IMR-90 (cell line): Measurements from ENCODE around the gene COX6A2. TPM values are rescaled to one million over a fixed set of nuclear protein-coding genes. Genes with fewer than 3 reads are reported as not detected.

Source experiments
- ATAC-seq: fragments of 200-7000 bp; cut with Tn5 transposase; 2 replicates; pipeline ENCODE4 v1.9.1; 2020; ENCODE audit warnings: low read depth, mild to moderate bottlenecking, moderate library complexity
- BruUV-seq: library from RNA; stranded (reverse); fragments of 400-500 nt; replicated peaks from 2 replicates; lab custom pipeline; 2021; lab: Mats Ljungman, UMichigan
- CTCF ChIA-PET: fragments of 300-600 bp; formaldehyde crosslinking; extraction: SDS; loops from one replicate; lab custom pipeline; 2021; ENCODE audit warnings: antibody characterized with exemption; lab: Yijun Ruan, JAX
- POLR2A ChIA-PET: fragments of 300-600 bp; sonication (Branson Sonifier 250); formaldehyde crosslinking; loops from one replicate; lab custom pipeline; 2022; ENCODE audit warnings: antibody characterized with exemption; ENCODE audit not compliant: unreplicated experiment; lab: Charles Lee
- DNase-seq: peaks from one replicate; pipeline ENCODE4 v3.0.0; 2013
- H2AFZ ChIP-seq: replicated peaks from 2 replicates; pipeline ENCODE3; 2013; ENCODE audit warnings: low read length, mild to moderate bottlenecking; ENCODE audit not compliant: poor library complexity
- H2AK5ac ChIP-seq: 2 replicates; pipeline ENCODE4 v1.6.1; 2013; ENCODE audit warnings: low read depth, low read length, inconsistent platforms
- H2AK9ac ChIP-seq: replicated peaks from 2 replicates; pipeline ENCODE3; 2013; ENCODE audit warnings: mild to moderate bottlenecking, low read depth, low read length, moderate library complexity; ENCODE audit not compliant: poor library complexity
- H2BK120ac ChIP-seq: 2 replicates; pipeline ENCODE4 v1.6.1; 2013; ENCODE audit warnings: low read depth, low read length, inconsistent platforms
- H2BK15ac ChIP-seq: 3 replicates; pipeline ENCODE4 v1.6.1; 2013; ENCODE audit warnings: low read depth, low read length, inconsistent platforms
- H2BK20ac ChIP-seq: 2 replicates; pipeline ENCODE4 v1.6.1; 2013; ENCODE audit warnings: low read depth, mild to moderate bottlenecking, inconsistent platforms, low read length, moderate library complexity
- H2BK5ac ChIP-seq: 2 replicates; pipeline ENCODE4 v1.6.1; 2013; ENCODE audit warnings: mild to moderate bottlenecking, low read depth, low read length, inconsistent platforms; ENCODE audit not compliant: poor library complexity, severe bottlenecking
- H3K14ac ChIP-seq: replicated peaks from 2 replicates; pipeline ENCODE4 v1.6.1; 2013; ENCODE audit warnings: low read depth, low read length, inconsistent platforms
- H3K18ac ChIP-seq: 2 replicates; pipeline ENCODE4 v1.6.1; 2013; ENCODE audit warnings: low read depth, low read length, control low read depth
- H3K23ac ChIP-seq: 2 replicates; pipeline ENCODE4 v1.6.1; 2013; ENCODE audit warnings: low read depth, low read length, inconsistent platforms
- H3K27ac ChIP-seq: 2 replicates; pipeline ENCODE4 v1.5.1; 2013; ENCODE audit warnings: mild to moderate bottlenecking, control low read depth, low read length; ENCODE audit not compliant: insufficient read depth
- H3K27me3 ChIP-seq: 2 replicates; pipeline ENCODE4 v1.6.1; 2013; ENCODE audit warnings: low read length; ENCODE audit not compliant: control insufficient read depth, insufficient read depth
- H3K36me3 ChIP-seq: 2 replicates; pipeline ENCODE4 v1.6.1; 2013; ENCODE audit warnings: low read length, mixed read lengths; ENCODE audit not compliant: control insufficient read depth, insufficient read depth
- H3K4ac ChIP-seq: 2 replicates; pipeline ENCODE4 v1.6.1; 2013; ENCODE audit warnings: low read depth, low read length, inconsistent platforms
- H3K4me1 ChIP-seq: 2 replicates; pipeline ENCODE4 v1.6.1; 2013; ENCODE audit warnings: low read length, mixed read lengths; ENCODE audit not compliant: control insufficient read depth, insufficient read depth
- H3K4me2 ChIP-seq: 2 replicates; pipeline ENCODE4 v1.6.1; 2013; ENCODE audit warnings: low read depth, mild to moderate bottlenecking, control low read depth, low read length, moderate library complexity
- H3K4me3 ChIP-seq: 2 replicates; pipeline ENCODE4 v1.5.1; 2013; ENCODE audit warnings: low read depth, mild to moderate bottlenecking, control low read depth, low read length, moderate library complexity; ENCODE audit not compliant: insufficient read depth
- H3K56ac ChIP-seq: 2 replicates; pipeline ENCODE4 v1.6.1; 2013; ENCODE audit warnings: low read length, inconsistent platforms; ENCODE audit not compliant: insufficient read depth; ENCODE audit errors: extremely low read depth
- H3K79me1 ChIP-seq, 2 experiments: 2 replicates each; pipeline ENCODE4 v1.6.1; 2013; ENCODE audit warnings: low read length in 2 of 2, inconsistent platforms in 1 of 2, low read depth in 1 of 2
- H3K9ac ChIP-seq: 2 replicates; pipeline ENCODE4 v1.6.1; 2013; ENCODE audit warnings: low read depth, low read length, control low read depth
- H3K9me1 ChIP-seq: 2 replicates; pipeline ENCODE4 v1.6.1; 2013; ENCODE audit warnings: low read length, inconsistent platforms; ENCODE audit not compliant: insufficient read depth
- H3K9me3 ChIP-seq: 2 replicates; pipeline ENCODE4 v1.6.1; 2013; ENCODE audit warnings: low read length; ENCODE audit not compliant: control insufficient read depth, insufficient read depth
- H4K20me1 ChIP-seq: 2 replicates; pipeline ENCODE4 v1.6.1; 2013; ENCODE audit warnings: low read length, inconsistent platforms; ENCODE audit not compliant: insufficient read depth
- H4K5ac ChIP-seq: 2 replicates; pipeline ENCODE4 v1.6.1; 2013; ENCODE audit warnings: mild to moderate bottlenecking, low read depth, low read length, control low read depth
- H4K8ac ChIP-seq, 2 experiments: 2 replicates each; pipeline ENCODE4 v1.6.1; 2013; ENCODE audit warnings: low read depth in 2 of 2, low read length in 2 of 2, control low read depth in 1 of 2, inconsistent platforms in 1 of 2
- H4K91ac ChIP-seq: 2 replicates; pipeline ENCODE4 v1.6.1; 2013; ENCODE audit warnings: low read depth, low read length, inconsistent platforms; ENCODE audit not compliant: insufficient read depth
- BHLHE40 ChIP-seq: fragments of 150-350 bp; IDR thresholded peaks from 2 replicates; pipeline ENCODE4 v1.6.1; 2016; ENCODE audit warnings: mild to moderate bottlenecking, low read depth, low read length
- CEBPB ChIP-seq: IDR thresholded peaks from 2 replicates; pipeline ENCODE4 v1.6.1; 2012; ENCODE audit warnings: low read depth, low read length, improper control_type of control experiment
- CHD1 ChIP-seq: IDR thresholded peaks from 2 replicates; pipeline ENCODE4 v1.6.1; 2012; ENCODE audit warnings: low read depth, low read length, improper control_type of control experiment
- CTCF ChIP-seq: conservative IDR thresholded peaks from 2 replicates; pipeline ENCODE4 v1.5.1; 2012; ENCODE audit warnings: mild to moderate bottlenecking, low read depth, low read length, improper control_type of control experiment
- ELK1 ChIP-seq: fragments of 150-350 bp; IDR thresholded peaks from 2 replicates; pipeline ENCODE4 v1.6.1; 2016; ENCODE audit warnings: low read depth, mild to moderate bottlenecking, low read length, moderate library complexity, borderline replicate concordance
- FOS ChIP-seq: fragments of 150-350 bp; IDR thresholded peaks from 2 replicates; pipeline ENCODE4 v1.6.1; 2016; ENCODE audit warnings: low read depth, low read length
- MAFK ChIP-seq: IDR thresholded peaks from 2 replicates; pipeline ENCODE4 v1.6.1; 2012; ENCODE audit warnings: low read depth, low read length, improper control_type of control experiment
- MAZ ChIP-seq: IDR thresholded peaks from 2 replicates; pipeline ENCODE4 v1.6.1; 2012; ENCODE audit warnings: low read depth, mild to moderate bottlenecking, low read length, improper control_type of control experiment, moderate library complexity, borderline replicate concordance
- MXI1 ChIP-seq: IDR thresholded peaks from 2 replicates; pipeline ENCODE4 v1.6.1; 2012; ENCODE audit warnings: low read depth, mild to moderate bottlenecking, low read length, moderate library complexity, borderline replicate concordance
- NFE2L2 ChIP-seq: fragments of 150-350 bp; IDR thresholded peaks from 2 replicates; pipeline ENCODE4 v1.6.1; 2016; ENCODE audit warnings: low read depth, mild to moderate bottlenecking, low read length
- POLR2A ChIP-seq: IDR thresholded peaks from 2 replicates; pipeline ENCODE4 v1.6.1; 2012; ENCODE audit warnings: mild to moderate bottlenecking, low read depth, low read length
- RAD21 ChIP-seq: IDR thresholded peaks from 2 replicates; pipeline ENCODE4 v1.6.1; 2012; ENCODE audit warnings: low read length, improper control_type of control experiment
- RCOR1 ChIP-seq: IDR thresholded peaks from 2 replicates; pipeline ENCODE4 v1.6.1; 2012; ENCODE audit warnings: mild to moderate bottlenecking, low read length, improper control_type of control experiment; ENCODE audit not compliant: insufficient replicate concordance
- RFX5 ChIP-seq: IDR thresholded peaks from 2 replicates; pipeline ENCODE4 v1.8.0; 2012; ENCODE audit warnings: low read depth, mild to moderate bottlenecking, low read length, moderate library complexity
- SMC3 ChIP-seq: fragments of 150-350 bp; IDR thresholded peaks from 2 replicates; pipeline ENCODE4 v1.6.1; 2016; ENCODE audit warnings: low read depth, mild to moderate bottlenecking, antibody characterized with exemption, low read length, moderate library complexity
- USF2 ChIP-seq: fragments of 150-350 bp; IDR thresholded peaks from 2 replicates; pipeline ENCODE4 v1.6.1; 2017; ENCODE audit warnings: mild to moderate bottlenecking, antibody characterized with exemption, low read length, low read depth
- WGBS, 2 experiments: methylation state at CpG; one replicate each; pipeline versions ENCODE4 v1.1.5 to v1.1.7; 2013; ENCODE audit warnings: missing lambda C conversion rate in 2 of 2; ENCODE audit not compliant: insufficient read length in 1 of 2; ENCODE audit errors: extremely low coverage in 2 of 2; 5-methylcytosine and 5-hydroxymethylcytosine counted together
- dilution Hi-C: fragments of 300-500 bp; cut with HindIII; formaldehyde crosslinking; loops from one replicate; pipeline ENCODE4 v1.14.3; 2018; ENCODE audit warnings: low sequenced_read_pairs; ENCODE audit not compliant: unreplicated experiment
- in situ Hi-C: fragments of 300-500 bp; cut with MboI; formaldehyde crosslinking; loops from 3 replicates; pipeline ENCODE4 v1.14.3; 2019; ENCODE audit warnings: low sequenced_read_pairs, inconsistent platforms, mixed read lengths
- intact Hi-C: fragments of 100-400 bp; cut with micrococcal nuclease; formaldehyde crosslinking; loops from 2 replicates; pipeline ENCODE4 v1.10.0; 2022
- polyA plus RNA-seq, 3 experiments: library from polyadenylated mRNA; depleted of rRNA; stranded (reverse); fragments of >200 nt; gene quantifications; 2 replicates each; pipeline ENCODE4 v1.2.3, GENCODE V29; 2012; ENCODE audit warnings: low replicate concordance in 1 of 3
- total RNA-seq: library from RNA; depleted of rRNA; stranded (reverse); fragments of >200 nt; gene quantifications from 2 replicates; pipeline ENCODE4 v1.2.3, GENCODE V29; 2012

Gene COX6A2
- total and polyA plus RNA-seq, 2 of the 4 experiments (the other 2 are of a cell fraction), result not detected

- Histone ChIP-seq H3K4me1 (peaks cover 23% of the 10 kb centered on the region), H3K9me1 (peaks cover 26% of the 10 kb centered on the region), H4K20me1 (peaks cover 40% of the 10 kb centered on the region), H3K27me3 (no peaks in the 10 kb centered on the region), H3K56ac (no peak overlapping the region), H3K36me3 (peaks cover 2% of the 10 kb centered on the region), H3K18ac (no peak overlapping the region), H3K4me3 (no peak overlapping the region), H2AFZ (peak overlapping the region; percentile 7), H3K79me1 (peaks cover 20 to 72% of the 10 kb centered on the region in 2 experiments), H3K23ac (0 out of 2 replicates have a peak overlapping the region, but pooled peaks have one; percentile 31), H2AK5ac (no peak overlapping the region), H3K4ac (no peak overlapping the region), H2BK120ac (no peak overlapping the region), H2BK15ac (no peak overlapping the region), H2AK9ac (peak overlapping the region; percentile 58), H4K91ac (no peak overlapping the region), H4K5ac (no peak overlapping the region), H2BK5ac (no peak overlapping the region), H2BK20ac (no peak overlapping the region), H3K14ac (no peak overlapping the region), H3K4me2 (no peak overlapping the region; the same call in 1 of the 2 replicates), H3K9me3 (no peaks in the 10 kb centered on the region), H4K8ac (no peak overlapping the region), H3K27ac (no peak overlapping the region), H3K9ac (no peak overlapping the region)
- intact Hi-C loops (no loop called here), dilution Hi-C loops (no loop called here), in situ Hi-C loops (loop anchor here (25.0 kb wide), 1 partner anchor 405 kb away; the partner anchor contains the start of gene ZNF267)
- POLR2A ChIA-PET, result no interaction called here
- no CpG with 5 or more reads among the region's 8 CpGs for WGBS, 2 experiments
- ATAC-seq, result no peak
- no TSS peak for BruUV-seq
- DNase-seq, result no peak
- TF ChIP-seq RFX5, result no peak
- TF ChIP-seq CHD1, result no peak
- TF ChIP-seq NFE2L2, result no peak
- TF ChIP-seq MAZ, result no peak
- no peak for TF ChIP-seq ELK1
- no peak for TF ChIP-seq SMC3
- no peak for TF ChIP-seq BHLHE40
- TF ChIP-seq CTCF, result no peak
- no peak for TF ChIP-seq FOS
- no peak for TF ChIP-seq RAD21
- no peak for TF ChIP-seq MAFK
- TF ChIP-seq POLR2A, result no peak
- TF ChIP-seq USF2, result no peak
- TF ChIP-seq MXI1, result no peak
- no peak for TF ChIP-seq RCOR1
- no peak for TF ChIP-seq CEBPB
- CTCF ChIA-PET, result no interaction called here
These were observed 28.8 kb upstream of the COX6A2 start for GRCh38 chr16:31456988-31457360.
